A549 treated with dexamethasone at 1 μM for 4 hours (cell line): ENCODE measurements around the gene PRIM1. TPM values are rescaled to one million over a fixed set of nuclear protein-coding genes. Genes with fewer than 3 reads are reported as not detected.

Source experiments
- total RNA-seq: library from RNA; stranded (reverse); fragments of 200-300 nt; extraction: Qiagen RNA extraction; gene quantifications from 5 replicates; pipeline ENCODE4 v1.2.3, GENCODE V29; 2022

PRIM1 gene
- 24.0 to 27.2 TPM (median 26.7 TPM) in 5 replicates for total RNA-seq

GRCh38 chr12:56751712-56752598, at the start of gene PRIM1:
Gene PRIM1, minus strand, starts transcription at chr12:56752323. Its CDS starts 25 bp downstream, at chr12:56752298.

DNA sequence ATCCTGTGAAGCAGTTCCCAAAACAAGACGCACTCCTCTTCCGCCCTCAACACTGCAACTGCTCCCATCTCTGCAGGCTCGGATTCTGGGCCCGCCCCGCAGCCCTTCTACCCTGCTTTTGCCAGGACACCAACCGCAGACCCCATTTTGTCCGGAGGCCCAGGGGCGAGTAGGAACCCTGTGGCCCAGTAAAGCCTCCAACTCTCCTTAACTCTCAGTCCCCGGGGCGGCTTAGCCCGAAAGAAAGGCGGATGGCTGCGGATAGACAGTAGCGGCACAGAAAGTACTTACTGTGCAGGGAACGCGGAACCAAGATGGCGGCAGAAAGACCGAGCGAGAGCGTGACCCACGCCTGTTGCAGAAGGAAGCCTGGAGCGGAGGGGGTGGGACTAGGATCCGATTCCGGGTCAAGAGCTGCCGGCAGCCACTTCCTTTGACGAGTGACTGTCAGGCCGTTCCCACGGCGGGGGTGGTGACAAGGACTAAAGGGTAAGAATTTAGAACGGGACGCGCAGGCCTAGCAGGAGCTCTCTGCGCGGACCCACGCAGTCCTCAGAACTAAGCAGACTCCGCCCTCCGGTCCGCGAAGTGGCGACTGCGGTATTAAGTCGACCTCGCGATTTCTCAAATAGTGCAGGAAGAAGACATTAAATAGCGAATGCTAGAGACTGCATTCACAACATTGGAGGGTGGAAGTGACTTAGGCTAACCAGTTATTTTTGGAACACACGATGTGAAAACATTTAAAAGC, 27.0 kb downstream of the PRIM1 start, which contains the start of gene NACA:
TSS of gene NACA (minus strand) at position 328 of the 751 bp plus-strand sequence. CDS start 778 bp downstream, outside the sequence.

DNA sequence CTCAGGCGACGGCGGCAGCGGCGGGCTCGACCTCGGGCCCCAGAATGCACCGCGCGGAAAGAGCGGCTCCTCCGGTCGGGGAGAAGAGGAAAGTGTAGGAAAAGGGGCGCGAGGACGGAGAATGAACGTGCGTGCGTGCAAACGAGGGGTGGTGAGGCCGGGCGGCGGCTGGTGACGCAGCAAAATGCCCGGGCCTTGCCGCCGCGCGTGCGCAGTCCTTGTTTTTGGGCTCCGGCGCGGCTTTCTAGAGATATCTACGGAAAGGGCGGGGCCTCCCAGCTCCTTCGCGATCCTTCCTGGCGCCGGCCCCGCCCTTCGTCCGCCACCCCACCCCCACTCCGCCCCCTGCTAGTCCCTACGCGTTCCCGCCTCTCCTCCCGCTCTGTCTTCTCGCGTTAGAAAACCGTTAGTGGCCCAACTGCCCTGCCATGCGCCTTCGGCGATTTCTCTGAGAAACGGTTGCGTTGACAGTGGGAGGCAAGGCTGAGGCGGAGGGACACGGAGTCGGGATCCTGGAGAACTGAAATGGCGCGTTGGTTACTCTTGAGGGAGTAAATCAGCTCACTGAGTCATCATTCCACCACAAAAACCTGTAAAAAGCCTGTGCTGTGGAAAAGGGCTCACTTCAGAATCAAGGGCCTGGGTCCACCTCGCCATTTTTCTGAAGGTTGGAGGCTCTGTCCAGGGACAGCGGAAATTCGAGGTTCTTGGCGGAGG, 63.8 kb downstream of the PRIM1 start, which contains the start of gene PTGES3:
TSS of gene PTGES3 (minus strand) at position 156 of the 717 bp plus-strand sequence. CDS start 285 bp downstream, outside the sequence.

Other genes with a start within 250 kb of the PRIM1 start
- gene RBMS2, start 230.5 kb downstream of the PRIM1 start, total RNA-seq: 10.0 to 15.1 TPM (median 12.5 TPM) in 5 replicates
- gene BAZ2A, start 122.0 kb downstream of the PRIM1 start, total RNA-seq: 23.1 to 50.4 TPM (median 45.3 TPM) in 5 replicates
- 802 to 906 TPM (median 881 TPM) in 5 replicates for gene ATP5F1B, start 106.3 kb downstream of the PRIM1 start, total RNA-seq
- 349 to 414 TPM (median 400 TPM) in 5 replicates for gene PTGES3, start 64.0 kb downstream of the PRIM1 start, total RNA-seq
- 1,389 to 2,133 TPM (median 1,421 TPM) in 5 replicates for gene NACA, start 27.0 kb downstream of the PRIM1 start, total RNA-seq
- 1.1 to 2.0 TPM (median 1.4 TPM) in 5 replicates for gene HSD17B6, start 11.0 kb upstream of the PRIM1 start, total RNA-seq
- gene SDR9C7, start 182.1 kb upstream of the PRIM1 start, total RNA-seq: 0.05 to 0.08 TPM (median 0.07 TPM) in 4 of 5 replicates, not detected in the other
- gene RDH16, start 205.3 kb upstream of the PRIM1 start, total RNA-seq: 0.18 to 0.39 TPM (median 0.26 TPM) in 5 replicates